ENCODE measurements around the gene FSTL3.

Gene FSTL3

GRCh38 chr19:703651-704446 lies 27.7 kb downstream of the FSTL3 start:
- DNase-seq (ENCODE audit: extremely low spot score), result peak; percentile 97
- POLR2A ChIA-PET, result interaction anchor here (0.8 to 1.2 kb wide), 3 partner anchors 23 to 41 kb away, joined by 3 to 7 read pairs (median 3); partner anchors contain the start of gene RNF126
- TF ChIP-seq LEF1 (IDR thresholded peaks at IDR 0.05; ENCODE audit: borderline replicate concordance), result no peak
- no peak for TF ChIP-seq FOXA1 (IDR thresholded peaks at IDR 0.05)
- TF ChIP-seq CTBP1 (IDR thresholded peaks at IDR 0.05; ENCODE audit: borderline replicate concordance), result no peak
- TF ChIP-seq FOXM1 (IDR thresholded peaks at IDR 0.05; ENCODE audit: borderline replicate concordance), result no peak
- TF ChIP-seq ELF4 (IDR thresholded peaks at IDR 0.05), result no peak
- no peak for TF ChIP-seq SUZ12 (IDR thresholded peaks at IDR 0.05)
- TF ChIP-seq NFRKB (IDR thresholded peaks at IDR 0.05), result no peak
- TF ChIP-seq ARNT (IDR thresholded peaks at IDR 0.05), result no peak
- TF ChIP-seq PKNOX1 (IDR thresholded peaks at IDR 0.05), result no peak
- TF ChIP-seq L3MBTL2 (conservative IDR thresholded peaks at IDR 0.05), result no peak
- TF ChIP-seq TARDBP (IDR thresholded peaks at IDR 0.05), result no peak
- TF ChIP-seq ZNF384 (IDR thresholded peaks at IDR 0.05), result no peak
- no peak for TF ChIP-seq BHLHE40 (IDR thresholded peaks at IDR 0.05; ENCODE audit: borderline replicate concordance)
- TF ChIP-seq FOXK2 (IDR thresholded peaks at IDR 0.05), result no peak
- no peak for TF ChIP-seq HDGF (IDR thresholded peaks at IDR 0.05; ENCODE audit: borderline replicate concordance)
- no peak for TF ChIP-seq SP1 (IDR thresholded peaks at IDR 0.05)
- CTCF ChIA-PET, result interaction anchor here (0.6 kb wide), 1 partner anchor 78 kb away, joined by 4 read pairs; no protein-coding TSS in a partner anchor

GRCh38 chr19:704447-704741 lies 28.2 kb downstream of the FSTL3 start:
- ChIA-PET CTCF (interaction anchor here (0.6 kb wide), 1 partner anchor 78 kb away, joined by 4 read pairs; no protein-coding TSS in a partner anchor), POLR2A (no interaction called here)
- DNase-seq (ENCODE audit: extremely low spot score), result no peak
- TF ChIP-seq HDGF (IDR thresholded peaks at IDR 0.05; ENCODE audit: borderline replicate concordance) (no peak), NFRKB (IDR thresholded peaks at IDR 0.05) (no peak), FOXK2 (IDR thresholded peaks at IDR 0.05) (no peak), SP1 (IDR thresholded peaks at IDR 0.05) (no peak), TARDBP (IDR thresholded peaks at IDR 0.05) (no peak), PKNOX1 (IDR thresholded peaks at IDR 0.05) (no peak), ZNF384 (IDR thresholded peaks at IDR 0.05) (no peak), LEF1 (IDR thresholded peaks at IDR 0.05; ENCODE audit: borderline replicate concordance) (no peak), SUZ12 (IDR thresholded peaks at IDR 0.05) (no peak)

GRCh38 chr19:708154-709143 lies 32.3 kb downstream of the FSTL3 start, which contains the start of gene PALM:
Gene PALM (plus strand): TSS chr19:708935. CDS start chr19:709147, 212 bp downstream.
- ChIA-PET CTCF (no interaction called here), POLR2A (interaction anchor here (1.0 kb wide), 1 partner anchor 28 kb away, joined by 3 read pairs; no protein-coding TSS in a partner anchor)
- no peak for TF ChIP-seq L3MBTL2 (conservative IDR thresholded peaks at IDR 0.05)
- no peak for TF ChIP-seq ZNF384 (IDR thresholded peaks at IDR 0.05)
- no peak for TF ChIP-seq TARDBP (IDR thresholded peaks at IDR 0.05)
- DNase-seq (ENCODE audit: extremely low spot score), result peak; percentile 54

- ChIA-PET CTCF (no interaction called here), POLR2A (interaction anchor here (1.0 to 1.2 kb wide), 2 partner anchors 29 to 32 kb away, joined by 3 read pairs; no protein-coding TSS in a partner anchor)
- DNase-seq (ENCODE audit: extremely low spot score), result no peak
- TF ChIP-seq LEF1 (IDR thresholded peaks at IDR 0.05; ENCODE audit: borderline replicate concordance) (no peak), ARNT (IDR thresholded peaks at IDR 0.05) (no peak), L3MBTL2 (conservative IDR thresholded peaks at IDR 0.05) (no peak), ELF4 (IDR thresholded peaks at IDR 0.05) (no peak), BHLHE40 (IDR thresholded peaks at IDR 0.05; ENCODE audit: borderline replicate concordance) (no peak), FOXM1 (IDR thresholded peaks at IDR 0.05; ENCODE audit: borderline replicate concordance) (no peak), FOXA1 (IDR thresholded peaks at IDR 0.05) (no peak), SUZ12 (IDR thresholded peaks at IDR 0.05) (no peak), CTBP1 (IDR thresholded peaks at IDR 0.05; ENCODE audit: borderline replicate concordance) (no peak), NFRKB (IDR thresholded peaks at IDR 0.05) (no peak), HDGF (IDR thresholded peaks at IDR 0.05; ENCODE audit: borderline replicate concordance) (no peak), SP1 (IDR thresholded peaks at IDR 0.05) (no peak), FOXK2 (IDR thresholded peaks at IDR 0.05) (no peak)
Observed at GRCh38 chr19:709196-709964, 33.2 kb downstream of the FSTL3 start.

- POLR2A ChIA-PET, result interaction anchor here (1.2 kb wide), 1 partner anchor 33 kb away, joined by 3 read pairs; no protein-coding TSS in a partner anchor
- DNase-seq (ENCODE audit: extremely low spot score), result no peak
- CTCF ChIA-PET, result no interaction called here
- TF ChIP-seq FOXA1 (IDR thresholded peaks at IDR 0.05), result no peak
Observed at GRCh38 chr19:709965-710571, 33.9 kb downstream of the FSTL3 start.

All from HEK293T (cell line).